Fibroblast of skin of abdomen (primary cell): ENCODE data around the gene BCAS3.

ENCODE experiments used
- DNase-seq: peaks from one replicate; pipeline ENCODE4 v3.0.0-alpha.2; 2013

BCAS3 gene

DNA sequence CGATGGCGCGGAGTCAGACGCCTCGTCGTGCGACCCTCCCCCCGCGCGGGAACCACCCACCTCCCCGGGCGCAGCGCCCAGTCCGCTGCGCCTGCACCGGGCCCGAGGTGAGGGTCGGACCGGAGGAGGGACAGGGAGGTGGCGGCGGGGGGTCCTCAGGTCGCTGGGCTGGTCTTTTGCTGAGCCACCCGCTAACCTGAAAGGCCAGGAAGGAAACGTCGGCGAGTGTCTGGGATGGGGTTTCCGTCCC is 726.9 kb downstream of the BCAS3 start:
- no peak for DNase-seq

DNA sequence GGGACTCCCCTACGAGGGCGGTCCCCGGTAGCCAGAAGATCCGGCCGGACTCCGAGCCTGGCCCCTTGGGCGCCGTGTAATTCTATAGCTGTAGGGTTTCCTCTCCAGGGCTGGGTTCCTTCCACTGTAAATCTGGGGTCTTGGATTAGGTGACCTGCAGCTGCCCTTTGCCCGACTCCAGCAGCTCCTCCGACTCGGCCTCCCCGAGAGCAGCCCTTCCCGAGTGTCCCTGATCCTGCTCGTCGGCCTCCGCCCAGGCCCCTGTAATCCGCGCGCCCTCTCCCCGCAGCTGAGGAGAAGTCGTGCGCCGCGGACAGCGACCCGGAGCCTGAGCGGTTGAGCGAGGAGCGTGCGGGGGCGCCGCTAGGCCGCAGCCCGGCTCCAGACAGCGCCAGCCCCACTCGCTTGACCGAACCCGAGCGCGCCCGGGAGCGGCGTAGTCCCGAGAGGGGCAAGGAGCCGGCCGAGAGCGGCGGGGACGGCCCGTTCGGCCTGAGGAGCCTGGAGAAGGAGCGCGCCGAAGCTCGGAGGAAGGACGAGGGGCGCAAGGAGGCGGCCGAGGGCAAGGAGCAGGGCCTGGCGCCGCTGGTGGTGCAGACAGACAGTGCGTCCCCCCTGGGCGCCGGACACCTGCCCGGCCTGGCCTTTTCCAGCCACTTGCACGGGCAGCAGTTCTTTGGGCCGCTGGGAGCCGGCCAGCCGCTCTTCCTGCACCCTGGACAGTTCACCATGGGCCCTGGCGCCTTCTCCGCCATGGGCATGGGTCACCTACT is 727.4 kb downstream of the BCAS3 start:
- DNase-seq = no peak

DNA sequence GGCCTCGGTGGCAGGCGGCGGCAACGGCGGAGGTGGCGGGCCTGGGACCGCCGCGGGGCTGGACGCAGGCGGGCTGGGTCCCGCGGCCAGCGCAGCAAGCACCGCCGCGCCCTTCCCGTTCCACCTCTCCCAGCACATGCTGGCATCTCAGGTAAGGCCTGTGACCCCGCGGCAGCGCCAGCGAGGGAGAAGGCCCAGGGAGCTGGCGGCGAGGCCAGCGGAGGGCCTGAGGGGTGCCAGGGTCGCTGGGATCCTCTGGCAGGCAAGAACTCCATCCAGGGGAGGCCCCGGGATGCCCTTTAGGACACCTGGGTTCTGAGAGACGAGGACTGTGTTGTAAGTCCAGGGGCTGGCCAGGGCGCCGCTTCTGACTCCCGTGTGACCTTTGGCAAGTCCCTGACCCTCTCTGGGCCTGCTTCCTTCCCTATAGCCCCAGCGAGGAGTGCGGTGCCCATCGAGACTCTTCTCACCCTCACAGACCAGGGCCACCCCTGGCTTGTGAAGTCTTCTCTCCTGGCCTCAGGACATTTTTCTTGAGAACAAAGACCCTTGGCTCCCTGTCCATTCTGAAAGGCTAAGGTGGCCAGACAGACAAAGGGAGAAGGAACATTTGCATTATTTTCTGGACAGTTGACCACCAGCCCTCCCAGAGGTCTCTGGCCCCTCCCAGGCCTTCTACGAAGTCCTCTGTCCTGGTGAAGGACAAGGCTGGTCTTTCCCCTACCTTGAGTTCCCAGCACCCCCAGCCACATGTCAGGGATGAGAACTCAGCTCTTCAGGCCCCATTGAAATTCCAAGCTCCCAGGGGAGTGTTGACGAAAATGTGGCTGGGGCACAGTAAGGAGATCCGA is 728.3 kb downstream of the BCAS3 start:
- no peak for DNase-seq

DNA sequence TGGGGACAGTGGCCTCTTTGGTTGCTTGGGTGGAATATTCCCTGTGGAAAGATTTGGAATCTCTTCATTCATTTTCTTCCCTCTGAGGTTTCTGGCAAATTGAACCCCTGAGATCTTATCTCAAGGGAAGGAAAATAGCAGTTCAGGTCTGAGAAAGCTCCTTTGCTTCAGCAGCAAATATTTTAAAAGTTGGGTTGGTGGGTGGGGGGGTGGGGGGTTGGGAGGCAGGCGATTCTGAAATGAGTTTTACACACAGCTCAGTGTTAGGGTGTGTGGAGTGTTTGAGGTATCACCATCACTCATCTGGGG is 728.8 kb downstream of the BCAS3 start:
- DNase-seq = no peak

DNA sequence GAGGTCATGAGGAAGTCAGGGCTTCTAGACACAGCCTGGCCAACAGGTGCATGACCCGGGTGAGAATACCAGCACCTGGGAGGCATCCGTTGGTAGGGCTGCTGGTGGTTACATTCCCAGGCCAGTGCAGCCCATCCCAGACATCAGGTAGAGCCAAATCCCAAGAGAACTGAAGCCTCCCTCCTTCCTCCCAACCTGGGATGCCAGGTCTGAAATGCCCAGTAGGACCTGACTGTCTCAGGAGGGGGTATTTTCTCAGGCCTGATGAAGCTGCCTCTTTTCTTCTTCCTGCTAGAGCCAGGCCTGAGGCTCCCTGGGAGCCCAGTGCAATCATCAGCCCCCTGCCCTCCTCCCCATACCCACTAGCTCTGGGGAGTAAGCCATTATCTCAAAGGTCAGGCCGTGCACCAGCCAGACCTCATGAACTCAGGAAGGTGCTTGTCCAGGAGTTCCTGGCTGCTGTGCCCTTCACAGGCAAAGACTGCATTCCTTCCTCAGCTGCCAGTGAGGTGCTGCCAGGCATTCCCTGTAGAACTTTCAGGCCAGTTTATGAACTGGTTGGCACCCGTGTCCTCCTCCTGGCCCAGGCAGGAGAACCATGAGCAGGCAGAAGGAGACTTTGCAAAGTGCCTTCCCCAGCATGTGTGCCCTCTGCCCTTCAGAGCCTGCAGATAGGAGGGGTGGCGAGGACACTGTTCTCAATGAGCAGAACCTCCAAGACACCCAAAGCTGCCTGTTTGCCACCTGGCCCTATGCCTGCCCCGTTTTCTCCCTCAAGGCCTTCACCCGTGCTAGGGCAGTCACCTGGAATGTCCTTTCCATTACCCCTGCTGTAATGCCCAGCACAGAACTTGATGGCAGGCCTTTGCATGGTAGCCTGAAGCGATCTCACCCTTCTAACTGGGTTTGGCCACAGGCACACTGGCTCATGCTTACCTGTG is 729.6 kb downstream of the BCAS3 start:
- no peak for DNase-seq

DNA sequence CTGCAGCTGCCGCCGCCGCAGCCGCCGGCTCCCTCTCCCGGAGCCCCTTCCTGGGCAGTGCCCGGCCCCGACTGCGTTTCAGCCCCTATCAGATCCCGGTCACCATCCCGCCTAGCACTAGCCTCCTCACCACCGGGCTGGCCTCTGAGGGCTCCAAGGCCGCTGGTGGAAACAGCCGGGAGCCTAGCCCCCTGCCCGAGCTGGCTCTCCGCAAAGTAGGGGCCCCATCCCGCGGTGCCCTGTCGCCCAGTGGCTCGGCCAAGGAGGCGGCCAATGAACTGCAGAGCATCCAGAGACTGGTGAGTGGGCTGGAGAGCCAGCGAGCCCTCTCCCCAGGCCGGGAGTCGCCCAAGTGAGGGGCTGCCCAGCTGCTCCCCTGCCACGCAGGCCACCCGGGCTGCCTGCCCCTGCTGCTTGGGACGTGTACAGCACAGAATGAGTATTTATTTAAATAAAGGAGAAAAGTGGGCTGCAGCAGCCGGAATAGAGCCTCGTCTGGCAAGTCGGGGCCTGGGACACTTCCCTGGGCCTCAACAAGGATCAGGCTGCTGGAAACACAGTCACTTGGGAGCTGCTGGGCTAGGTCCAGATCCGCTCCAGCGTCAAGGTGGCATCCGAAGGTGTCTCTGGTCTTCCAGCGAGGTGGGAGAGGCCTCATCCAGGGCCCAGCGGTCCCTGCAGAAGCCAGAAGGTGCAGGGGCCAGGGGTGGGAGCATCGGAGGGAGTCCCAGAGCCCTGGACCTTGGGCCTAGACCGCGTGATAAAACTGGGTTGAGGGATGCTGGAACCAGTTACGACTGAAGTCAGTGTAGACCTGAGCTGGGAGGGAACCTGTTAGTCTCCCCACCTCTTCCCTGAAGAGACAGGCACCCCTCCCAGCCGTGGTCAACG is 730.7 kb downstream of the BCAS3 start:
- DNase-seq = no peak

DNA sequence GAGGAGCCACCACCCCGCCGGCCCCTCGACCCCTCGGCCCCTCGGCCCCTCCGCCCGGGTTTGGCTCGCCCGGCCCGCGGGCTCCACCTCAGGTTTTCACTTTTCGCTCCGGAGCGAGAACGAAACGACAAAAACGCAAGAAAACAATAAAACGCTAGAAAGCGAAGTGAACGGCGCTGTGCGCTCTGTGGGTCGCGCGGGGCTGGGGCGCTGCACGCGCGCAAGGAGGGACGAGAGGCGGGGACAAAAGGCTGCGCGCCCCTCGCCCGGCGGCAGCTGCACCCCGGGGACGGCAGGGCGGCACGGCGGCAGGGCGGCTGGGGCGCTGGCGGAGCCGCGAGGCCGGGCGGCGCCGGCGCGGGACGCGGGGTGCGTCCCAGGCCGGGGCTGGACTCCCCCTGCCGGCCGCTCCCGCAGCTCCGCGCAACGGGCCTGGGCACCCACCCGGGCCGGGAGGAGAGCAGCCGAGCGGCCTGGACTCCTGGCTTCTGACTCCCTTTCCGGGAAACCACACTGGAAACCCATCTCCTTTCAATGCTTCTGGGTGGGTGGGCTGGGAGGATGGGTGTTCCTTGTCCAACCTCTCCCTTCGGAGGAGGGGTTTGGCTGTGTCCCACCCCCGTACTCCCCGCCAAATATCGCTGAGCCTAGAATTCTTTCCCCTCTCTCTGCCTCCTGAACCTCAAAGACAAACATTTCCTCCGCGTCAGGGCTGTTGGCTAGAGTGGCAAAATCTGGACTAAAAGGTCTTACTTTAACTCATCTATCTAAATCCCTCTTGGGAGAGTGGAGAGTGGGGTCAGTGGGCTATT is 731.9 kb downstream of the BCAS3 start:
- peak; percentile 63 for DNase-seq

DNA sequence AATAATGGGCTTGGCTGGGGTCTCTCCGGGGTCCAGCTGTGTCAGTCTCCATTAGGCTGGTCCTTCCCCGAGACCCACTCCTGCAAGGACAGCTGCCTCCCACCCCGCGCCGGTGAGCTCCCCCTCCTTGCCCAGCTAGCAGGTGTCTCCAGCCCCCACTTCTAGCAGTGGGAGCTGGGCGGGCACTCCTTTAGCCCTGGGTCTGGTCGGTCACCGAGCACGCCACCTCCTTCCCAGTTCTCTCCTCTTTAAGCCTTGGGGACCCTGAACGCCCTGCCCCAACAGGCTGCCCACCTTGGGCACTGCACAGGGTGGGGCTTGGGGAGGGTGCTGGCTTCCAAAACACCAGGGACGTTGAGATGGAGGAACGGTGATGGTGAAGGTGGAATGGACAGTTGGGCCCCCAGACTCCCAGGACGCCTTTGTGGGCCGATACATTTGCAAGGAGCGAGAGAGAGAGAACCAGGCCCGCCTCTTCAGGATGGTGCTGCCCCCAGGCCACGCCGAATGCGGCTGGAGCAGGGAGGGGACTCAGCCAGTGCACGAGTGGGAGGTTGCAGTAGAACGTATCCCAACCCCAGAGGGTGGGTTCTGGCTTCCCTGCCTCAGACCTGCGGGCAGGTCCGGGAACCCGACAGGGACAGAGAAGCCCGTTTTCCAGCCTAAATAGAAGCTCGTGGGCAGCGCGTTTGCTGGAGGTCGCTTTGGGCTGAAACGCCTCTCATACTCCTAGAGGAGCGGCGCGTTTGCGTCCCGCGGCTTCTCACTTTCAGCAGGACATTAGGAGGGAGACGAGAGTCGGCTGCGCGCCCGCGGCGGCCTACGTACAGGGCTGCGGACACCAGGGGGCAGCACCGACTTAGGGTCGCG is 732.7 kb downstream of the BCAS3 start:
- peak; percentile 54 for DNase-seq

DNA sequence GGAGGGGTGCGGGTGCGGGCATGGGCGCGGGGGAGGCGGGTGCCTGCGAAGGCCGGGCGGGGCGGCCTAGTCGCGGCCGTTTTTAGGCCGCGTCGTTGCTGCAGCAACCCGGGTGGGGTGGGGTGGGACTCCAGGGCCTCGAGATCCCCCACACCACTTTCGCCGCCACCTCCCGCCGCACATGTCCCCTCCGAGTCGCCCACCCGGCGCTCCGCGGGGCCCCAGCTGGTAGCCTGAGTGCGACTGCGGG is 733.3 kb downstream of the BCAS3 start:
- DNase-seq = no peak

DNA sequence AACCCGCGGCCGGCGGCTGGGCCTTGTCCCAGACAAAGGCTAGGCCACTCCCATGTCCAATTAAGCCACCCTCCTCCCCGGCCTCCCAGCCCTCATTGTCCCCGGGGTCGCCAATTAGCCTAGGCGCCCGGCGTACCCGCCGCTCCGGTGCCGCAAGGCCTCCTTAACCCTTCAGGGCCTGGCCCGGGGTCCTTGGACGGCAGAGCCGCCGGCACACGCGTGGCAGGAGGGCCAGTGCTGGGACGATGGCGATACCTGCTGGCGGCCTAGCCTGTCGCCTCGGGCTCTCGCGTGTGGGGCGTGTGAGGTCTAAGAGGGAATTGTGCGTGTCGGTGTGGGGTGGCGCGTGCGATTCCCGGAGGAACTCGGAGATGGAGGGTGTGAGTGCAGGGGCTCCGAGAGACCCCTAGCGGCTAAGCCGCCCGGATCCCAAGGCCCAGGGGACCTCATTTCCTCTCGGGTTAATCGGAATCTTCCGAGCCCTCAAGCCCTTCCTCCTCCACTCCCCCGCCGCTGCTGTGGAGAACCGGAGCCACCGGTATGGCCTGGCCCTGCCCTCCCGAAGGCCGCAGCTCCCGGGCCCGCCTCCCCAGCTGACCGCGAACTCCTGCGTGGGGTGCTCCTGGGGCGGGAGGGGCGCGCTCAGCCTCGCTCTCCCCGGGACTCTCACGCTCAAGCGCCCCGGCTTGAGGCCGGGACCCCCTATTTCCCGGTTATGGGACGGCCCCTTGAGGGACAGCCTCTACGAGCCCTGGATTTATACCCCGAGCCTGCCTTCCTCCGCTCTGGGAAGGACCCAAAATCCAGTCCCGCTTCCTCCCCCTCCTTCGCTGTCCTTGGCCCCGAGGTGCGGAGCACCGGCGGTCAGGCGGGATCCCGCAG is 733.9 kb downstream of the BCAS3 start:
- DNase-seq = peak; percentile 53

DNA sequence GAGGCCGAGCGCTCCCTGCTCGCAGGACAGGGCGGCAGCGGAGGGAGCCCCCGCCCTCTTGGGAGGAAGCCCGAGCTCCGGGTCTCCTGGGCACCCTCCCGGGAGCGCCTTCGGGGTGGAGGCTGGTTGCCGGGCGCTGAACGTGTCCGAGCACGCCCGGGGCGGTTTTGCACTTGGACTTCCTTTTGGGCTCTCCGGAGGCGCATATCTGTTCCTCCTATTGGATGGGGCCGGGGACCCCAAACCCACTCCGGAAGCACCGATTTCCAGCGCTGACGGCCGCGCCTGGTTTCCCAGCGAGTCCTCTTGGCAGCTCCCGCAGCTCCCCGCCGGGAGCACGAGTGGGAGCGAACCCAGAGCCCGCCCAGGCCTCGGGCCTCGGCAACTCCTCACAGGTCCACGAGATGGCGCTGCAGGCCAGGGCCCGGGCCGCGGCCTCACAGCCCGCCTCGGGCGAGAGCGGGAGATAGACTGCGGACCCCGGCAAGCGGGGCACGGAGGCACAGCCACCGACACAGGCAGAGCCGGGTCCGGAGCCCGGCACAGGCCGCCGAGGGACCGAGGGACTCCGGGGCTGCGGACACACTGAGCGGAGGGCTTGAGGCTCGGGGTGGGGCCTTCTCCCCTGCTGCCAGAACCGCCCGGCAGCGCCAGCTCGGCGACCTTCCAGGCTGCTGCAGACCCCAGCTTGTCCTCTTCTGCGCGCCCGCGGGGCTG is 734.6 kb downstream of the BCAS3 start:
- DNase-seq = peak; percentile 70

DNA sequence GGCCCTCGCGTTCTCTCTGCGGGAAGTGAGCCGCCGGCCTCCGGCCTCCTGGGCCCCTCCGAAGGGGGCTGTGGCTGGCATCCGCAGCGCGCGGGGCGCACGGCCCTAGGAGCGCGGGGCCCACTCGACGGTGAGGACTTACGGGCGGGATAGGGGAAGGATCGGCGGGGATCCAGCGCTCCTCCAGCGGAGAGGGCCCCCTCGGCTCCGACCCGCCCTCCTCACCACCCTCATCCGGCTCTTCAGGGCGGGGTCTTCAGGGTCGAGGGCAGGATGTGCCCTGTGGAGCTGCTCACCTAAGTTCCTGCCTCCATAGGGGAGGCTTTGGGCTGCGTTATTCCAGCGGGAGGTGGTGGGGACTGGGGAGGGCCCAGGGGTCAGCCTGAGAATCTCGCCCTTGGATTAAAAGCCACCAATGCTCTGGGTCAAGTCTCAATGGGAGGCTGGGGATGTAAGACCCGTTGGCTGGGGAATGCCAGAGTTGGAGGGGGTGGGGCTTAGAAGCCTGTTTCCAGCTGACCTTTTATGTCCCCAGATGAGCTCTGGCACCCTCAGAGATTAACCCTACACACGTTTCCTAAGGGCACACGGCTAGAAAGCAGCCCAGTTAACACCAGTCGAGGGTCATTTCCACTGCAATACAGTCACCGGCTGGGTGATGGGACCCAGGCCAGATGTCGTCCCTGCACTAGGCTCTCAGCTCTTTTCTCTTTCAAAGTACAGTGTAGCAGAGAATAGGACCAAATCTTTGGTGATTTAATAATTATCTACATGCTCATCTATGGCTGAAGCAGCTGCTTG is 735.4 kb downstream of the BCAS3 start:
- no peak for DNase-seq

DNA sequence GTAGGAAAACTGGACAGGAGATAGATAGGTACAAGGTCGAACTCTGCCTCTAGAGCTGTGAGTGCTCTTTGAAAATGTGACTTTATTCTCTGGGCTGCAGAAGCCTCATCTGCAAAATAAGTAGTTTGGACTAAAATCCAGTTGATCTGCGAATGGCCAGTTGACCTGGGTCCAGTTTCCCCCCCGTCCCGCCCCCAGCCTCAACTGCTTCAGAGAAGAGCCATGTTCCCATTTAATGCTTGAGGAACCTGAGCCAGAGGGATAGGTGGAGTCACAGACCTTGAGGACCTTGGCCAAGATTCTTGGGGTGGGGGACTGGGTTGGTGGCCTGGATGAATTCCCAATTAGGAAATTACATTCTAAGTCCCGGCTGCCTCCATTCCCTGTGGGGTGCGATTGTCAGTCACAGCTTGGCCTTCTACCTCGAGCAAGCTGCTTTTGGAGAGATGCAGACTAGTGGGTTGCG is 736.0 kb downstream of the BCAS3 start:
- no peak for DNase-seq

DNA sequence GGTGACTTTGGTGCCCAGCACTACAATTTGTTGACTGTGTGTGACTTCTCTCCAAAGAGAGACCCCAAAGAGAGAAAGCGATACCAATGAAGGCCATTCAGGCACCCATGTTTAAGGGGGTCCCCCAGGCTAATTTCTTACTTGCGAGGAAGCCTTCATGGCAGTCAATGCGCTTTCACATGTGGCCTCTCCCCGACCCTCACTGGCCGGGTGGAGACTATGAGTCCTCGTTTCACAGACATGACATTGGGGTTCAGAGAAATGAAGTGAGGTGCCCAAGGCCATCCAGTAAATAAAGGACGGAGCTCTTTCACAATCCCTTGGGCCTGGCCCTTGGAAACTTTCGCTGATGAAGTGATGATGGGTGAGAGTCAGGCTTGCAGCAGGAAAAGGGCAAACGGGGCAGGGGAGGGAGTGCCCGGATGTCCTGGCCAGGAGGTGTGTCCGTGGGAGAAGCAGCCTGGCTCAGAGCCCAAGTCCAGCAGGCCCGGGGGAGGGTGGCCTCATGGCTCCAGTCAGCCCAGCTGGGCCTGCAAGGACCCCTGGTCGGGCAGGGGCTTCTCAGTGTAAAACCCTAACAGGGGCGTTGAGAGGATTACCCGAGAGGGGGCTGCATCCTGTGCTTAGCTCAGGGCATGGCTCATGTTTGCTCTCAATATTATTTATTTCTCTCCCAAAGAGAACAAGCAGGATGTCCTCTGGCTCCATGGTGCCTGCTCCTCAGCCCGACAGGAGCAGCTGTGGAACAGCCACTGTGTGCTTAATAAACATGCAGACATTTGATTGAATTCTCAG is 736.7 kb downstream of the BCAS3 start:
- DNase-seq = no peak

DNA sequence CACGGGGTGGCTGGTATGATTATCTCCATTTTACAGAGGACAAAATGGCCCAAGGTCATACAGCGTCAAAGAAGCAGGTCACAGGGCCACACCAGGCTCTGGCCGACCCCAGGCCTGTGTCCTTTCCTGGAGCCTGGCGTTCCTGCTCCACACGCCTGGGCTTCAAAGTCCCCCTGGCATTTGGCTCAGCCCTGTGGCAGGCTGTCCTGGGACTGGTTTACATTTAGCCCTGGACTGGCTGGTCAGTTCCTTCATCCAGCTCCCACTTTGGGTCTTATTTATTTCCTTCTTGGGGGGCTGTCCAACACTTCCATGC is 737.2 kb downstream of the BCAS3 start:
- no peak for DNase-seq

DNA sequence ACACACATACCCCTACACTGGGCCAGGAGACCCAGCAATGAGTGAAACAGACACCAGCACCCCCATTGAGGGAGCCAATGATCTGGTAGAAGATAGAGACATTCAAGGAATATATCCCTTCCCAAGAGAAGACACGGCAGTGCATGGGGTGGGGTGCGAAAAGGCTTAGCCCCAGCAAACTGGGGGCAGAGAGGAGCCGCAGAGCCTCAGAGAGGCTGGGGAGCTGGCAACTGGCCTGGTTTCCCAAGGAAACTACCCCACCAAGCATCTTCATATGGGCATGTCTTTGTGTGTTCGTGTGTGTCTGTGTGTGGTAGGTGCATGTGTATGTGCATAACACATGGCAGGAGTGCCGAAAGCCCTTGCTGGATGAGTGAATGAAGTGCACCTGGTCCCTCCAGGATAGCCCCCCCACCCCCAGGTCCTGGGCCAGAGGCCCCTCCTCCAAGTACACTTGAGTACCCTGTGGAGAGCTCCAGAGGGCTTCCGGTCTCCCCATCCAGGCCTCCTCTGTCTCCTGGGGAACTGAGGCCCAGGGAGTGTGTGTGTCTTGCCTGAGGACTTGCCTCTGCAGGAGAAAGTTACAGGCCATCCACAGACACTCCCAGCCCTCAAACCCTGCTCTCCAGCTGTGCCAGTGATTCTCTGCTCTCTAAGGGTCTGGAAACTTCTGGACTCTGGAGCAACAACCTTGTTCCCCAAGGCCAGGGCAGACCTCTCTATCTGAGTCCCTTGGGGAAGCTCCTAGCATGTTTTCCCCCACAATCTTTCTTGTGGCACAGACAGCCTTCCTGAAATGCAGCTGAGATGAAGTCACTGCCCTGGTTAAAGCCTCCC is 737.9 kb downstream of the BCAS3 start:
- DNase-seq = no peak

DNA sequence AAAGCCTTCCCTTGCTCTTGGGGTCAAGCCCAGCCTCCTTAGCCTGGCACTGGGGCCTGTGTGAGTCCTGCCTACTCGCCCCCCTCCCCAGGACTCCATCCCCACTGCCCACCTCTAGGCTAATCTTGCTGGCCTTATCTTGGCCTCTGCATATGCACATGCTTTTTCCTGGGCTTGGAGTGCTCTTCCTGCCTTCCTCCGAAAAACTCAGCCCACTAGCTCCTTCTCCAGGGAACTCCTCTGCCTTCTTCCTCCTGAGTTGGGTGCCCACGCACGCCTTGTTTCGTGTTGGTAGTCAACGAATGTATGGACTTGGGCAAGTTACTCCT is 738.5 kb downstream of the BCAS3 start:
- DNase-seq = no peak
